ENCODE data around the gene WDR44. TPM values are rescaled to one million over a fixed set of nuclear protein-coding genes. Genes with fewer than 3 reads are reported as not detected.

The WDR44 gene
- total and polyA plus RNA-seq, 2 experiments from 2014 or later, result 5.3 to 9.7 TPM

- no peaks in the 10 kb centered on the region for H3K9me3 ChIP-seq (ENCODE audit: low read depth)
- no peak for DNase-seq (ENCODE audit: low spot score)
- H4K20me1 ChIP-seq (ENCODE audit: insufficient read depth, poor library complexity, severe bottlenecking), result no peaks in the 10 kb centered on the region
- H3K36me3 ChIP-seq (replicated peaks; ENCODE audit: insufficient read depth, low read depth), result no peaks in the 10 kb centered on the region
- no peaks in the 10 kb centered on the region for H3K27me3 ChIP-seq
- no peaks in the 10 kb centered on the region for H3K79me2 ChIP-seq
- H3K4me1 ChIP-seq (ENCODE audit: insufficient read depth), result peaks cover 4% of the 10 kb centered on the region
- H3K27ac ChIP-seq, result no peak overlapping the region
- H3K9me2 ChIP-seq (replicated peaks; ENCODE audit: insufficient read depth), result no peaks in the 10 kb centered on the region
- H3K4me2 ChIP-seq, result no peak overlapping the region
- no peak overlapping the region for H2AFZ ChIP-seq
- WGBS (ENCODE audit: low lambda C conversion rate, missing lambda C conversion rate), result 71% methylated on average over 3 of the region's 3 CpGs
- H3K4me3 ChIP-seq, result no peak overlapping the region
- TF ChIP-seq CTCF (IDR thresholded peaks at IDR 0.05; ENCODE audit: poor library complexity), result no peak
Observed at GRCh38 chrX:118493016-118493415, 147.1 kb downstream of the WDR44 start.

- Histone ChIP-seq H3K36me3 (replicated peaks; ENCODE audit: insufficient read depth, low read depth) (no peaks in the 10 kb centered on the region), H3K9me2 (replicated peaks; ENCODE audit: insufficient read depth) (no peaks in the 10 kb centered on the region), H3K9me3 (ENCODE audit: low read depth) (no peaks in the 10 kb centered on the region), H3K27ac (no peak overlapping the region), H3K27me3 (no peaks in the 10 kb centered on the region), H3K4me2 (no peak overlapping the region), H3K79me2 (no peaks in the 10 kb centered on the region), H3K4me1 (ENCODE audit: insufficient read depth) (peaks cover 4% of the 10 kb centered on the region), H3K4me3 (no peak overlapping the region), H4K20me1 (ENCODE audit: insufficient read depth, poor library complexity, severe bottlenecking) (no peaks in the 10 kb centered on the region), H2AFZ (no peak overlapping the region)
- 71% methylated on average over 3 of the region's 3 CpGs for WGBS (ENCODE audit: low lambda C conversion rate, missing lambda C conversion rate)
- DNase-seq (ENCODE audit: low spot score), result no peak
- TF ChIP-seq CTCF (IDR thresholded peaks at IDR 0.05; ENCODE audit: poor library complexity) (no peak), EZH2 (IDR thresholded peaks at IDR 0.05; ENCODE audit: borderline replicate concordance) (no peak), EZH2phosphoT487 (IDR thresholded peaks at IDR 0.05; ENCODE audit: low read depth, severe bottlenecking, unreplicated experiment) (no peak)
Observed at GRCh38 chrX:118493653-118494297, 147.9 kb downstream of the WDR44 start.

- H3K27ac ChIP-seq, result no peak within 1 kb of the TSS
- no peaks in the 10 kb centered on the region for H4K20me1 ChIP-seq (ENCODE audit: insufficient read depth, poor library complexity, severe bottlenecking)
- peak within 1 kb of the TSS; percentile 58 for H3K4me3 ChIP-seq
- H3K4me2 ChIP-seq, result peak within 1 kb of the TSS; percentile 88
- no peaks in the 10 kb centered on the region for H3K36me3 ChIP-seq (replicated peaks; ENCODE audit: insufficient read depth, low read depth)
- WGBS (ENCODE audit: low lambda C conversion rate, missing lambda C conversion rate), result 55% methylated on average over 33 of the region's 64 CpGs
- H3K79me2 ChIP-seq, result no peaks in the 10 kb centered on the region
- H3K9me2 ChIP-seq (replicated peaks; ENCODE audit: insufficient read depth), result no peaks in the 10 kb centered on the region
- H2AFZ ChIP-seq, result peak within 1 kb of the TSS; percentile 63
- no peaks in the 10 kb centered on the region for H3K27me3 ChIP-seq
- DNase-seq (ENCODE audit: low spot score), result peak; percentile 80
- H3K9me3 ChIP-seq (ENCODE audit: low read depth), result no peaks in the 10 kb centered on the region
- TF ChIP-seq CTCF (IDR thresholded peaks at IDR 0.05; ENCODE audit: poor library complexity) (no peak), EZH2phosphoT487 (IDR thresholded peaks at IDR 0.05; ENCODE audit: low read depth, severe bottlenecking, unreplicated experiment) (no peak), EZH2 (IDR thresholded peaks at IDR 0.05; ENCODE audit: borderline replicate concordance) (no peak)
- peaks cover 4% of the 10 kb centered on the region for H3K4me1 ChIP-seq (ENCODE audit: insufficient read depth)
Observed at GRCh38 chrX:118495061-118495921, 149.4 kb downstream of the WDR44 start, which contains the start of gene DOCK11. Gene DOCK11 (plus strand): TSS chrX:118495815. CDS start chrX:118495972, 157 bp downstream.
